ENCODE results near the gene MRPL41. TPM values are rescaled to one million over a fixed set of nuclear protein-coding genes. Genes with fewer than 3 reads are reported as not detected.
A peak's percentile ranks its signal among the peaks of the same experiment; 100 is the strongest.
"Not testable (repeated sequence)": the region's sequence is repeated elsewhere in the genome, so short reads cannot be mapped to it uniquely, and the experiment has no call there.

MRPL41 gene
- total RNA-seq, 1 donor from 2014 or later = 45.8 TPM

- no peak for DNase-seq (ENCODE audit: low read depth in 2 of 2)
Observed at GRCh38 chr9:137521405-137521985, 30.2 kb upstream of the MRPL41 start.

GRCh38 chr9:137522746-137523455, 28.8 kb upstream of the MRPL41 start:
- DNase-seq (ENCODE audit: low read depth in 2 of 2) = no peak

GRCh38 chr9:137524161-137524980, 27.3 kb upstream of the MRPL41 start:
- no peak for DNase-seq (ENCODE audit: low read depth in 2 of 2)

GRCh38 chr9:137524981-137525317, 26.7 kb upstream of the MRPL41 start:
- DNase-seq (ENCODE audit: low read depth in 2 of 2) = no peak

GRCh38 chr9:137530331-137530730, 21.3 kb upstream of the MRPL41 start:
- DNase-seq (ENCODE audit: low read depth in 2 of 2) = no peak

- DNase-seq (ENCODE audit: low read depth in 2 of 2) = no peak
Observed at GRCh38 chr9:137531099-137531765, 20.4 kb upstream of the MRPL41 start.

GRCh38 chr9:137532891-137533468, 18.7 kb upstream of the MRPL41 start:
- DNase-seq (ENCODE audit: low read depth in 2 of 2) = not testable (repeated sequence)

GRCh38 chr9:137534256-137535119, 17.2 kb upstream of the MRPL41 start:
- DNase-seq (ENCODE audit: low read depth in 2 of 2) = peak; percentile 58 to 74

GRCh38 chr9:137535120-137535428, 16.6 kb upstream of the MRPL41 start:
- no peak for DNase-seq (ENCODE audit: low read depth in 2 of 2)

GRCh38 chr9:137536594-137537131, 15.0 kb upstream of the MRPL41 start:
- not testable (repeated sequence) for DNase-seq (ENCODE audit: low read depth in 2 of 2)

- DNase-seq (ENCODE audit: low read depth in 2 of 2) = no peak
Observed at GRCh38 chr9:137538058-137538457, 13.6 kb upstream of the MRPL41 start.

GRCh38 chr9:137540536-137540935, 11.1 kb upstream of the MRPL41 start:
- DNase-seq (ENCODE audit: low read depth in 2 of 2) = no peak

- DNase-seq (ENCODE audit: low read depth in 2 of 2) = no peak
Observed at GRCh38 chr9:137542486-137542885, 9.2 kb upstream of the MRPL41 start.

GRCh38 chr9:137543237-137543963, 8.3 kb upstream of the MRPL41 start:
- DNase-seq (ENCODE audit: low read depth in 2 of 2) = no peak

GRCh38 chr9:137544176-137544760, 7.4 kb upstream of the MRPL41 start:
- no peak for DNase-seq (ENCODE audit: low read depth in 2 of 2)

- DNase-seq (ENCODE audit: low read depth in 2 of 2) = no peak
Observed at GRCh38 chr9:137545123-137545522, 6.6 kb upstream of the MRPL41 start.

- DNase-seq (ENCODE audit: low read depth in 2 of 2) = no peak
Observed at GRCh38 chr9:137547687-137548543, 3.8 kb upstream of the MRPL41 start.

GRCh38 chr9:137550231-137550621, 1.5 kb upstream of the MRPL41 start, which contains the start of gene PNPLA7:
PNPLA7 (minus strand) TSS chr9:137550402; CDS start chr9:137550197, 205 bp downstream.
- peak; percentile 10 to 76 for DNase-seq (ENCODE audit: low read depth in 2 of 2)

GRCh38 chr9:137550958-137551263, 768 bp upstream of the MRPL41 start:
- not testable (repeated sequence) for DNase-seq (ENCODE audit: low read depth in 2 of 2)

Measured in dermis microvascular lymphatic vessel endothelial cell (primary cell).